B cell (primary cell): Measurements from ENCODE around the gene RNF223.

Experiments used
- EZH2 ChIP-seq: IDR thresholded peaks from 2 replicates; pipeline ENCODE4 v1.6.1; 2012; ENCODE audit warnings: borderline replicate concordance, low read depth, mild to moderate bottlenecking, moderate library complexity, low read length; ENCODE audit not compliant: insufficient read depth, poor library complexity, severe bottlenecking
- TF ChIP-seq, protein P1 (sequence below): fragments of 200-600 bp; IDR thresholded peaks from one replicate; pipeline ENCODE4 v1.8.0; 2022; ENCODE audit warnings: antibody characterized with exemption, mild to moderate bottlenecking

DNA sequence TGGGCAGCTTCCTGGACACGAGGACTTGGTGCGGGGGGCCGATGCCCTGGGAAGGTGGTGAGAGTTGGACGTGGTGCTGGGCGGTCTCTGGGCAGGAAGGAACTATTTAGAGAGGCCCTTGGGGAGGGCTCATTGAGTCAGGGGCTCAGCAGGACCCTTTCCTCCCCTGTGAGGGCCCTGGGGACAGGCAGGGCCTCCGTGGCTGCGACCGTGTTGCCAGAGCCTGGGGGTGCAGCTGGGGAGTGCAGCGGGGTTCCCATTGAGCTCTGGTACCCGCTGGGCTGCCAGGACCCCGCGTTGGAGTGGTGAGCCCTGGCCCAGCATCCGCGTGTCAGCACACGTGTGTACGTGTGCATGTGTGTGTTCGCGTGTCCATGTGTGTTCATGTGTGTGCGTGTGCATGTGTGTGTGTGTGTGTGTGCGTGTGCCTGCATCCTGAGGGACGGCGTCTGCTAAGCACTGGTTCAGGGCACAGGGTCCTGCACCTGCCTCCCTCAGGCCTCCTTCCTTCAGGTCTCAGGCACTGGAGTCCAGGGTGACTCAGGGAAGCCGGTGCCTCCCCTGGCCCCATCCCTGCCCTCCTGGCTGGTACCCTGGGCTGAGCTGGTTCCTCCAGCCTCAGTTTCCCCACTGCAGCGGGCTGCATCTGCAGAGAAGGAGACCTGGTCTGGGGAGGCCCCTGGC lies 10.7 kb downstream of the RNF223 start:
- TF ChIP-seq, protein P1, sequence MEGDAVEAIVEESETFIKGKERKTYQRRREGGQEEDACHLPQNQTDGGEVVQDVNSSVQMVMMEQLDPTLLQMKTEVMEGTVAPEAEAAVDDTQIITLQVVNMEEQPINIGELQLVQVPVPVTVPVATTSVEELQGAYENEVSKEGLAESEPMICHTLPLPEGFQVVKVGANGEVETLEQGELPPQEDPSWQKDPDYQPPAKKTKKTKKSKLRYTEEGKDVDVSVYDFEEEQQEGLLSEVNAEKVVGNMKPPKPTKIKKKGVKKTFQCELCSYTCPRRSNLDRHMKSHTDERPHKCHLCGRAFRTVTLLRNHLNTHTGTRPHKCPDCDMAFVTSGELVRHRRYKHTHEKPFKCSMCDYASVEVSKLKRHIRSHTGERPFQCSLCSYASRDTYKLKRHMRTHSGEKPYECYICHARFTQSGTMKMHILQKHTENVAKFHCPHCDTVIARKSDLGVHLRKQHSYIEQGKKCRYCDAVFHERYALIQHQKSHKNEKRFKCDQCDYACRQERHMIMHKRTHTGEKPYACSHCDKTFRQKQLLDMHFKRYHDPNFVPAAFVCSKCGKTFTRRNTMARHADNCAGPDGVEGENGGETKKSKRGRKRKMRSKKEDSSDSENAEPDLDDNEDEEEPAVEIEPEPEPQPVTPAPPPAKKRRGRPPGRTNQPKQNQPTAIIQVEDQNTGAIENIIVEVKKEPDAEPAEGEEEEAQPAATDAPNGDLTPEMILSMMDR: no peak
- TF ChIP-seq EZH2: no peak
